HL-60 (cell line): ENCODE results near the gene TRIAP1.

Experiments
- POLR2AphosphoS5 ChIP-seq: IDR thresholded peaks from 2 replicates; pipeline ENCODE4 v1.6.1; 2012; ENCODE audit warnings: low read depth
- SPI1 ChIP-seq: IDR thresholded peaks from 2 replicates; pipeline ENCODE4 v1.6.1; 2012; ENCODE audit warnings: low read depth, mild to moderate bottlenecking, borderline replicate concordance
- TF ChIP-seq, protein P1 (sequence below): IDR thresholded peaks from one replicate; pipeline ENCODE4 v1.5.1; 2011; ENCODE audit warnings: low read length, control low read depth, inconsistent platforms; ENCODE audit not compliant: insufficient read depth
- TF ChIP-seq, protein P2 (sequence below): IDR thresholded peaks from 2 replicates; pipeline ENCODE4 v1.6.1; 2012; ENCODE audit warnings: low read depth; ENCODE audit not compliant: insufficient replicate concordance

DNA sequence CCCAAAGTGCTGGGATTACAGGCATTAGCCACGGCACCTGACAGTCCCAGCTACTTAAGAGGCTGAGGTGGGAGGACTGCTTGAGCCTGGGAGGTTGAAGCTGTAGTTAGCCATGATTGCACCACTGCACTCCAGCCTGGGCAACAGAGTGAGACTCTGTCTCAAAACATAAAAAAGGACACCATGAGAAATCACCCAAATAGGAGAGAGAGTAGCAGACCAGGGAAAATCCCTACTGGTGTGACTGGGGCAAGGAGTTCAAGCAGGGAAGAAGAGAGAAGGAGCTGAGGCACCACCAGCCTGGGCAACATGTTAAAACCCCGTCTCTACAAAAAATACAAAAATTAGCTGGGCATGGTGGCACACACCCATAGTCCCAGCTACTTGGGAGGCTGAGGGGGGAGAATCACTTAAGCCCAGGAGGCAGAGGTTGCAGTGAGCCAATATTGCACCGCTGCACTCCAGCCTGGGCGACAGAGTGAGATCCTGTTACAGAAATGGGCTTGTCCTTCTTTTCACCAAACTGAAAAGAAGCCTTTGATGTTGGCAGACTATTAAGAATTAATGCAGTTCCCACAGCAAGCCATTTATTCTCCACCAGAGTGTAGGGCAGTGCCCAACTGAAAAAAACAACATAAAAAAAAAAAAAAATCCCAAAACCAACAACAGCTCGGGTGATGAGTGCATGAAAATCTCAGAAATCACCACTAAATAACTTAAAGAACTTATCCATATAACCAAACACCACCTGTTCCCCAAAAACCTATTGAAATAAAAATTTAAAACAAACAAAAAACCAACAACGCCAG lies 27.8 kb upstream of the TRIAP1 start:
- TF ChIP-seq, protein P1, sequence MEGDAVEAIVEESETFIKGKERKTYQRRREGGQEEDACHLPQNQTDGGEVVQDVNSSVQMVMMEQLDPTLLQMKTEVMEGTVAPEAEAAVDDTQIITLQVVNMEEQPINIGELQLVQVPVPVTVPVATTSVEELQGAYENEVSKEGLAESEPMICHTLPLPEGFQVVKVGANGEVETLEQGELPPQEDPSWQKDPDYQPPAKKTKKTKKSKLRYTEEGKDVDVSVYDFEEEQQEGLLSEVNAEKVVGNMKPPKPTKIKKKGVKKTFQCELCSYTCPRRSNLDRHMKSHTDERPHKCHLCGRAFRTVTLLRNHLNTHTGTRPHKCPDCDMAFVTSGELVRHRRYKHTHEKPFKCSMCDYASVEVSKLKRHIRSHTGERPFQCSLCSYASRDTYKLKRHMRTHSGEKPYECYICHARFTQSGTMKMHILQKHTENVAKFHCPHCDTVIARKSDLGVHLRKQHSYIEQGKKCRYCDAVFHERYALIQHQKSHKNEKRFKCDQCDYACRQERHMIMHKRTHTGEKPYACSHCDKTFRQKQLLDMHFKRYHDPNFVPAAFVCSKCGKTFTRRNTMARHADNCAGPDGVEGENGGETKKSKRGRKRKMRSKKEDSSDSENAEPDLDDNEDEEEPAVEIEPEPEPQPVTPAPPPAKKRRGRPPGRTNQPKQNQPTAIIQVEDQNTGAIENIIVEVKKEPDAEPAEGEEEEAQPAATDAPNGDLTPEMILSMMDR: no peak
- TF ChIP-seq SPI1 (no peak), POLR2AphosphoS5 (no peak)
- TF ChIP-seq, protein P2, sequence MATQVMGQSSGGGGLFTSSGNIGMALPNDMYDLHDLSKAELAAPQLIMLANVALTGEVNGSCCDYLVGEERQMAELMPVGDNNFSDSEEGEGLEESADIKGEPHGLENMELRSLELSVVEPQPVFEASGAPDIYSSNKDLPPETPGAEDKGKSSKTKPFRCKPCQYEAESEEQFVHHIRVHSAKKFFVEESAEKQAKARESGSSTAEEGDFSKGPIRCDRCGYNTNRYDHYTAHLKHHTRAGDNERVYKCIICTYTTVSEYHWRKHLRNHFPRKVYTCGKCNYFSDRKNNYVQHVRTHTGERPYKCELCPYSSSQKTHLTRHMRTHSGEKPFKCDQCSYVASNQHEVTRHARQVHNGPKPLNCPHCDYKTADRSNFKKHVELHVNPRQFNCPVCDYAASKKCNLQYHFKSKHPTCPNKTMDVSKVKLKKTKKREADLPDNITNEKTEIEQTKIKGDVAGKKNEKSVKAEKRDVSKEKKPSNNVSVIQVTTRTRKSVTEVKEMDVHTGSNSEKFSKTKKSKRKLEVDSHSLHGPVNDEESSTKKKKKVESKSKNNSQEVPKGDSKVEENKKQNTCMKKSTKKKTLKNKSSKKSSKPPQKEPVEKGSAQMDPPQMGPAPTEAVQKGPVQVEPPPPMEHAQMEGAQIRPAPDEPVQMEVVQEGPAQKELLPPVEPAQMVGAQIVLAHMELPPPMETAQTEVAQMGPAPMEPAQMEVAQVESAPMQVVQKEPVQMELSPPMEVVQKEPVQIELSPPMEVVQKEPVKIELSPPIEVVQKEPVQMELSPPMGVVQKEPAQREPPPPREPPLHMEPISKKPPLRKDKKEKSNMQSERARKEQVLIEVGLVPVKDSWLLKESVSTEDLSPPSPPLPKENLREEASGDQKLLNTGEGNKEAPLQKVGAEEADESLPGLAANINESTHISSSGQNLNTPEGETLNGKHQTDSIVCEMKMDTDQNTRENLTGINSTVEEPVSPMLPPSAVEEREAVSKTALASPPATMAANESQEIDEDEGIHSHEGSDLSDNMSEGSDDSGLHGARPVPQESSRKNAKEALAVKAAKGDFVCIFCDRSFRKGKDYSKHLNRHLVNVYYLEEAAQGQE: no peak
